Hepatocyte (in vitro differentiated cells): Measurements from ENCODE around the gene TPPP.
"Not testable (repeated sequence)": the region's sequence is repeated elsewhere in the genome, so short reads cannot be mapped to it uniquely, and the experiment has no call there.

Experiments used
- EZH2 ChIP-seq: fragments of 200-600 bp; sonication (generic); IDR thresholded peaks from 2 replicates; pipeline ENCODE4 v1.6.1; 2016; ENCODE audit warnings: antibody characterized with exemption, mild to moderate bottlenecking, borderline replicate concordance
- TF ChIP-seq, protein P1 (sequence below): fragments of 200-600 bp; sonication (generic); IDR thresholded peaks from 2 replicates; pipeline ENCODE4 v1.5.1; 2016; ENCODE audit warnings: antibody characterized with exemption, mild to moderate bottlenecking; ENCODE audit not compliant: poor library complexity

DNA sequence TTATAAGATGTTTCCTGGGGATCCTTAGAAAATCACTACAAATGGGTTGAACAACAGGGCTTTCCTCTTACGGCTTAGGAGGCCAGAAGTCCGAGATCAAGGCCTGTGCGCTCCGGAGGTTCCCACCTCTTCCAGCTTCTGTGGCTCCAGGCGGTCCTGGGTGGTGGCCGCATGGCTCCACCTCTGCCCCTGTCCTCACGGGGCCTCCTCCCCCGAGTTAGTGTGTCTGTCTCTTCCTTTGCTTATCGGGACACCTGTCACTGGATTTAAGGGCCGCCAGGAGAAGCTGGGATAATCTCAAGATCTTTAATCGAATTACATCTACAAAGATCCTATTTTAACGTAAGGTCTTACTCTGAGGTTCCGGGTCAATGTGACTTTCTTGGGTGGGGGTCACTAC, 2.3 kb upstream of the TPPP start:
- TF ChIP-seq, protein P1, sequence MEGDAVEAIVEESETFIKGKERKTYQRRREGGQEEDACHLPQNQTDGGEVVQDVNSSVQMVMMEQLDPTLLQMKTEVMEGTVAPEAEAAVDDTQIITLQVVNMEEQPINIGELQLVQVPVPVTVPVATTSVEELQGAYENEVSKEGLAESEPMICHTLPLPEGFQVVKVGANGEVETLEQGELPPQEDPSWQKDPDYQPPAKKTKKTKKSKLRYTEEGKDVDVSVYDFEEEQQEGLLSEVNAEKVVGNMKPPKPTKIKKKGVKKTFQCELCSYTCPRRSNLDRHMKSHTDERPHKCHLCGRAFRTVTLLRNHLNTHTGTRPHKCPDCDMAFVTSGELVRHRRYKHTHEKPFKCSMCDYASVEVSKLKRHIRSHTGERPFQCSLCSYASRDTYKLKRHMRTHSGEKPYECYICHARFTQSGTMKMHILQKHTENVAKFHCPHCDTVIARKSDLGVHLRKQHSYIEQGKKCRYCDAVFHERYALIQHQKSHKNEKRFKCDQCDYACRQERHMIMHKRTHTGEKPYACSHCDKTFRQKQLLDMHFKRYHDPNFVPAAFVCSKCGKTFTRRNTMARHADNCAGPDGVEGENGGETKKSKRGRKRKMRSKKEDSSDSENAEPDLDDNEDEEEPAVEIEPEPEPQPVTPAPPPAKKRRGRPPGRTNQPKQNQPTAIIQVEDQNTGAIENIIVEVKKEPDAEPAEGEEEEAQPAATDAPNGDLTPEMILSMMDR: not testable (repeated sequence)
- TF ChIP-seq EZH2: not testable (repeated sequence)
